BLaER1 treated with 17β-estradiol and CSF1 and Interleukin-3, amounts not matched to agents 10 nM and 100 nM (cell line): ENCODE results near the gene NBAS.
A peak's percentile ranks its signal among the peaks of the same experiment; 100 is the strongest.

ENCODE experiments used
- H3K27ac ChIP-seq, 11 experiments: shearing (Covaris generic); formaldehyde crosslinking; 2 replicates each; pipeline ENCODE4 v1.8.1; 2022
- H3K27me3 ChIP-seq, 11 experiments: shearing (Covaris generic); formaldehyde crosslinking; 2 replicates each; pipeline ENCODE4 v1.8.1; 2022
- H3K36me3 ChIP-seq, 11 experiments: shearing (Covaris generic); formaldehyde crosslinking; 2 replicates each; pipeline ENCODE4 v1.8.1; 2022
- H3K4me1 ChIP-seq, 10 experiments: shearing (Covaris generic); formaldehyde crosslinking; 2 replicates each; pipeline ENCODE4 v1.8.1; 2022
- H3K4me2 ChIP-seq, 11 experiments: shearing (Covaris generic); formaldehyde crosslinking; 2 replicates each; pipeline ENCODE4 v1.8.1; 2022
- H3K4me3 ChIP-seq, 10 experiments: shearing (Covaris generic); formaldehyde crosslinking; 2 replicates each; pipeline ENCODE4 v1.8.1; 2022
- H3K9ac ChIP-seq, 11 experiments: shearing (Covaris generic); formaldehyde crosslinking; 2 replicates each; pipeline ENCODE4 v1.8.1; 2022
- H3K9me3 ChIP-seq, 11 experiments: shearing (Covaris generic); formaldehyde crosslinking; replicated peaks in 1 of 11; 2 replicates each; pipeline ENCODE4 v1.8.1; 2022
- H4K20me1 ChIP-seq, 11 experiments: shearing (Covaris generic); formaldehyde crosslinking; 2 replicates each; pipeline ENCODE4 v1.8.1; 2022
- Cebpa-rat ChIP-seq, 11 experiments: shearing (Covaris generic); IDR thresholded peaks; 2 replicates each; pipeline ENCODE4 v1.8.1; 2022

NBAS gene

DNA sequence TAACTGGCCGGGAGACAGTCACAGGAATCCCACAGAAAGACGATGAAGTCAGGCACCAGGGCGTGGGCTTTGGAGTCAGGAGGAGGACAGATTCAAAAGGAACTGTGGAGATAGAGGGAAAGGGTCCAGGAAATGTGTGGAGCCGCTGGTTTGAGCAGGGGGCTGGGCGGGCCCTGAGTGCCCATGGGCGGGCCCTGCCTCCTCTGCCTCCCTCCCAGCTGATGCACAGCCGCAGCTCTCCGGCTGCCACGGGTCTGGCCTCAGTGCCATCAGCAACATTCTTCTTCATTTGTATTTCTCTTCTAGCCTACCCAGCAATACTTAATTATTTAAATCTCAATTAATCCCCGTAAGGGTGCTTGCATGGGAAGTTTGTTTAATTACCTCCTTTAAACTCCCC is 432.3 kb downstream of the NBAS start:
- Histone ChIP-seq H3K4me3 (no peak overlapping the region), H3K9ac (no peak overlapping the region), H4K20me1 (no peaks in the 10 kb centered on the region), H3K9me3 (peaks cover 5 to 23% (median 11%) of the 10 kb centered on the region in 11 experiments; a peak in 19 of 22 replicates), H3K36me3 (no peaks in the 10 kb centered on the region), H3K27me3 (no peaks in the 10 kb centered on the region), H3K27ac (no peak overlapping the region), H3K4me2 (no peak overlapping the region), H3K4me1 (peaks cover 0 to 8% (median 3%) of the 10 kb centered on the region in 10 experiments; a peak in 11 of 20 replicates)
- TF ChIP-seq Cebpa-rat (IDR thresholded peaks at IDR 0.05): no peak

GRCh38 chr2:15127876-15128275 is 433.3 kb downstream of the NBAS start:
- no peak for TF ChIP-seq Cebpa-rat (IDR thresholded peaks at IDR 0.05)
- peaks cover 5 to 25% (median 11%) of the 10 kb centered on the region in 11 experiments; a peak in 18 of 22 replicates for H3K9me3 ChIP-seq

DNA sequence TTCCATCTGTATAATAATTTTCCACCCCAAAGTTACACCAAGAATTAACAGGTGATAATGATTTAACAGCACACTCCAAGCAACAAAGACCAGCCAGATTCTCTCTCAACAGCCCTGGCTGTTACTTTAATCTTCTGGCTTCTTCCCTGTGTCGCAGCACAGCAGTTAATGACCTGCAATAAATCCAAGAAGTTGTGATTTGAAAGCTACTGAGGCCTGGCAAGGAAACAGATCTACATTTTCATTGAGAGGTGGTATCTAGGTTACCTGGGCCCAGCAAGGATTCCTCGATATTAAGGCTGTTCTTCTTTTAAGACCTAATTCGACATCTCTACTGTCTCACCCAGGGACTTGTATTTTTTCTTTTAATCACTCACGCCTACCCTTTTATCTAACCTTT is 433.8 kb downstream of the NBAS start:
- H4K20me1 ChIP-seq: no peaks in the 10 kb centered on the region
- H3K27me3 ChIP-seq: no peaks in the 10 kb centered on the region
- H3K9ac ChIP-seq: no peak overlapping the region
- peaks cover 0 to 9% (median 2%) of the 10 kb centered on the region in 10 experiments; a peak in 4 of 20 replicates for H3K4me1 ChIP-seq
- H3K4me2 ChIP-seq: no peak overlapping the region
- no peak for TF ChIP-seq Cebpa-rat (IDR thresholded peaks at IDR 0.05)
- no peak overlapping the region for H3K27ac ChIP-seq
- no peaks in the 10 kb centered on the region for H3K36me3 ChIP-seq
- no peak overlapping the region for H3K4me3 ChIP-seq
- peaks cover 5 to 26% (median 13%) of the 10 kb centered on the region in 11 experiments; a peak in 18 of 22 replicates for H3K9me3 ChIP-seq

More at GRCh38 chr2:15127876-15128275, 433.3 kb downstream of the NBAS start:
- Histone ChIP-seq H3K9ac (no peak overlapping the region), H3K27ac (no peak overlapping the region), H3K4me3 (no peak overlapping the region), H3K36me3 (no peaks in the 10 kb centered on the region), H3K27me3 (no peaks in the 10 kb centered on the region), H3K4me2 (no peak overlapping the region), H3K4me1 (peaks cover 0 to 9% (median 2%) of the 10 kb centered on the region in 10 experiments; a peak in 4 of 20 replicates), H4K20me1 (no peaks in the 10 kb centered on the region)

DNA sequence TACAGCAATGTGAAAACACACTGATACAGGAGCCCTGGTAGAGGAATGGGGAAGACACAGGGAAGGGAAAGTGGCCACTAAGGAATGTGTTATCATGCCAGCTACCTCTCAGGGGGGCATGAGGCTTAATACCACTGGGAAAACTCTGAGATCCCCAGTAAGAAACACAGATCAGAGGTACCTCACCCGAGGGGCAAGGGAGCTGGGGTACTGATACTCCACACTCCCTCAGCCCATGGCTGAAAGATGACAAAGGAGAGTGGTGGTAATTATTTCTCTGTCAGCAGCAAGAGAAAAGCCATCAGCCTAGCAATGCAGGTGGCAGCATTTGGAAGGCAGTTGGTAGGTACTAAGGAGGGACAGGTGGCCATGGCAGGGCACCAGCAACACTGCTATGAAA is 434.8 kb downstream of the NBAS start:
- H3K36me3 ChIP-seq: no peaks in the 10 kb centered on the region
- no peak overlapping the region for H3K9ac ChIP-seq
- H4K20me1 ChIP-seq: no peaks in the 10 kb centered on the region
- TF ChIP-seq Cebpa-rat (IDR thresholded peaks at IDR 0.05): no peak
- no peak overlapping the region for H3K4me2 ChIP-seq
- no peaks in the 10 kb centered on the region for H3K27me3 ChIP-seq
- H3K4me3 ChIP-seq: no peak overlapping the region
- no peak overlapping the region for H3K27ac ChIP-seq
- peaks cover 0 to 9% (median 2%) of the 10 kb centered on the region in 10 experiments; a peak in 4 of 20 replicates for H3K4me1 ChIP-seq
- peaks cover 5 to 26% (median 13%) of the 10 kb centered on the region in 11 experiments; a peak in 18 of 22 replicates for H3K9me3 ChIP-seq

DNA sequence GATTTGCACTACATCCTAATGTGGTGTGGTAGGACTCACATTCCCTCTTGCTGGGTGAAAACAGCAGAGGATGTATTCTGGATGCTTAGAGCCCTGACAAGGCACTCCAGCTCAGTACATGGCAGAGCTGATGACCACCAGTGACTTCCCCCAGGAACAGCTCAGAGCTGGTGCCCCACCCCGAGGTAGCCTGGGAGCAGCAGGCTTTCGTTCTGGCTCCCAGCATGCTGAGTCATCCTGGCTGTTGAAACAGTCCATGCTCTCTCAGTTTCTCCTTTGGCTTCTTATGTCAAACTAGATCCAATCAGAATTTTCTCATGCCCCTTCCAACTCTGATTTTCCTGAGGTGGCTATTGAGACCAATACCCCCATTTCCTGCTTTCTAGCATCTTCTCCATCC is 438.2 kb downstream of the NBAS start:
- no peak overlapping the region for H3K9ac ChIP-seq
- no peaks in the 10 kb centered on the region for H4K20me1 ChIP-seq
- H3K4me1 ChIP-seq: peaks cover 0 to 16% (median 11%) of the 10 kb centered on the region in 10 experiments; a peak in 12 of 20 replicates
- H3K27me3 ChIP-seq: no peaks in the 10 kb centered on the region
- H3K4me2 ChIP-seq: peak overlapping the region in 1 of 11 experiments; percentile 0; a peak in 1 of 22 replicates
- no peak for TF ChIP-seq Cebpa-rat (IDR thresholded peaks at IDR 0.05)
- peaks cover 5 to 26% (median 13%) of the 10 kb centered on the region in 11 experiments; a peak in 18 of 22 replicates for H3K9me3 ChIP-seq
- no peak overlapping the region for H3K4me3 ChIP-seq
- 0 out of 22 replicates have a peak overlapping the region, but pooled peaks of 1 of the 11 experiments have one; percentile 12 for H3K27ac ChIP-seq
- no peaks in the 10 kb centered on the region for H3K36me3 ChIP-seq

DNA sequence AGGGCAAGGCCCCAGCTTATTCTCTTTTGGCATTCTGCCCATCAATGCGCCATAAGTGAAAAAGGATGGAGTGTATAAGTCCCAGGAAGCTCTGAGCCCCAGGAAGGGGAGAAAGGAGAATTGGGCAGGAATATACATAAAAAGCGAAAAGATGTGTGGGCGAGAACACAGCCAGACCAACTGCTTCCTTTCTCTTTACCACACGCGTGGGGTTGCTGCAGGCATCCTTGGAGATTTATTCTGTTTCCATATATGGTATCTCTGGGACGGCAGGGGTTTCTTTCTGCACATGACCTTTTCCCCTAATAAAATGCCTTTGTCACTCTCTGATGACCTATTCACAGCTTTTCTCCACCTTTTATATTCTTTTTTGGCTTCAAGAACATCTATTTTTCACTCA is 440.5 kb downstream of the NBAS start:
- peaks cover 5 to 23% (median 13%) of the 10 kb centered on the region in 11 experiments; a peak in 18 of 22 replicates for H3K9me3 ChIP-seq
- no peak for TF ChIP-seq Cebpa-rat (IDR thresholded peaks at IDR 0.05)
- peak overlapping the region in 5 of 11 experiments; percentile 0 to 12 (median 4); a peak in 2 of 22 replicates for H3K4me2 ChIP-seq
- H3K4me3 ChIP-seq: no peak overlapping the region
- no peaks in the 10 kb centered on the region for H4K20me1 ChIP-seq
- no peaks in the 10 kb centered on the region for H3K27me3 ChIP-seq
- no peak overlapping the region for H3K9ac ChIP-seq
- H3K36me3 ChIP-seq: no peaks in the 10 kb centered on the region
- peaks cover 5 to 16% (median 11%) of the 10 kb centered on the region in 10 experiments; a peak in 12 of 20 replicates for H3K4me1 ChIP-seq
- H3K27ac ChIP-seq: no peak overlapping the region

DNA sequence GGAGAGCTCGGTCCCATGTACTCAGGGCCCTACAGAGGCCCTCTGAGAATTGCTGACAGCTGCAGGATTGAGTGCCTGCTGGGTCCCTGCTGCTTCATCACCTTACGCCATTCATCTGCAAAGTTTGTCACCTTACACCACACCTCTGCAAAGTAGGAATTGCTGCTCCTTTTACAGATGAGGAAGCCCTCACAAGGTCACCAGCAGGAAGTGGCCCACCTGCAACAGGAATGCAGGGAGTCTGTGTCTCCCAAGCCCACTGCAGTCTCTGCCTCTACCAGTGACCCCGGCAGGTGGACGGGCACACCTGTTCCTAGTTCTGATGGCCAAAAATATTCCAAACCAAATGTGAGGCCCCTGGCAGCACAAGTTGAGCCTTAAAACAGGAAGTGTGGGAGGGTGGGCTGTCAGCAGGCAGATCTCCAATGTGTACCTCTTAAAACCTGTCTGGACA is 441.4 kb downstream of the NBAS start:
- H3K4me3 ChIP-seq: no peak overlapping the region
- no peaks in the 10 kb centered on the region for H3K27me3 ChIP-seq
- H3K9me3 ChIP-seq: peaks cover 3 to 19% (median 9%) of the 10 kb centered on the region in 11 experiments; a peak in 18 of 22 replicates
- H4K20me1 ChIP-seq: no peaks in the 10 kb centered on the region
- H3K4me1 ChIP-seq: peaks cover 5 to 16% (median 11%) of the 10 kb centered on the region in 10 experiments; a peak in 12 of 20 replicates
- TF ChIP-seq Cebpa-rat (IDR thresholded peaks at IDR 0.05): no peak
- peak overlapping the region in 1 of 11 experiments; percentile 5; a peak in 1 of 22 replicates for H3K4me2 ChIP-seq
- H3K36me3 ChIP-seq: no peaks in the 10 kb centered on the region
- no peak overlapping the region for H3K9ac ChIP-seq
- H3K27ac ChIP-seq: no peak overlapping the region

DNA sequence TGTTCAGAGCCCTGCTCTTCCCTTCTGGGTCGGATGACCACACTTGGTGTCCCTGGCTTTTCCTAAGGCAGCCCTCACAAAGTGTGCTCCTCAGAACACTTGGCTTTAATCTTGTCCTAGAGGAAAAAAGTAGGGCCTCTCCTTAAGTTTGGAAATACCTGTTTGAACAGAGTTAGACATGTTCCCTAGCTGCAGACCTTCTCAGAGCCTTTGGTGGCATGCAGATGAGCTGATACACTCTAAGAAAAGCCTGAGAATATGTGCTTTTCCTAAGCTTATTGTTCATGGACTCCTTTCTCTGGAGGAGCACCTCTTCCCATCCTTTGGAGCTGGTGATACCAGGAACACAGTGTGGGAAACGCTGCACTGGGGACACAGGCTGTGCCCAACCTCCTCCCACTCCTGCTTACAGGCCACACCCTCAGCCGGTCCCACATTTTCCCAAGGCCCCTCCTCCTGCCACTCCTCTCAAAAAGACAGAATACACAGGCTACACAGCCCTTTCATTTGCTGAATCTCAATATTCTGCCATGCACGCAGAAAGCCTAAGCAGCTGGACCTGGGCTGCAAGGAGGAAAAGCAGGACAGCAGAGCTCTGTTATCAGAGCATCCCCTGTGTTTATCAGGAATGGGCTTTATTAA is 443.6 kb downstream of the NBAS start:
- no peaks in the 10 kb centered on the region for H4K20me1 ChIP-seq
- H3K4me1 ChIP-seq: peaks cover 0 to 12% (median 8%) of the 10 kb centered on the region in 10 experiments; a peak in 11 of 20 replicates
- no peaks in the 10 kb centered on the region for H3K36me3 ChIP-seq
- no peak overlapping the region for H3K27ac ChIP-seq
- no peak overlapping the region for H3K9ac ChIP-seq
- no peak overlapping the region for H3K4me2 ChIP-seq
- no peak overlapping the region for H3K4me3 ChIP-seq
- H3K27me3 ChIP-seq: no peaks in the 10 kb centered on the region
- no peak for TF ChIP-seq Cebpa-rat (IDR thresholded peaks at IDR 0.05)
- peaks cover 3 to 29% (median 9%) of the 10 kb centered on the region in 11 experiments; a peak in 16 of 22 replicates for H3K9me3 ChIP-seq
